GM18507 (cell line): ENCODE data around the gene BRIX1.

Source experiments
- DNase-seq: peaks from one replicate; pipeline ENCODE4 v3.0.0; 2011; ENCODE audit warnings: low read depth; ENCODE audit not compliant: insufficient read length; ENCODE audit errors: extremely low spot score
- FAIRE-seq: peaks from 2 replicates; lab custom pipeline; 2011; peaks lifted over from hg19 to GRCh38; lab: Jason Lieb, UNC

BRIX1 gene, protein sequence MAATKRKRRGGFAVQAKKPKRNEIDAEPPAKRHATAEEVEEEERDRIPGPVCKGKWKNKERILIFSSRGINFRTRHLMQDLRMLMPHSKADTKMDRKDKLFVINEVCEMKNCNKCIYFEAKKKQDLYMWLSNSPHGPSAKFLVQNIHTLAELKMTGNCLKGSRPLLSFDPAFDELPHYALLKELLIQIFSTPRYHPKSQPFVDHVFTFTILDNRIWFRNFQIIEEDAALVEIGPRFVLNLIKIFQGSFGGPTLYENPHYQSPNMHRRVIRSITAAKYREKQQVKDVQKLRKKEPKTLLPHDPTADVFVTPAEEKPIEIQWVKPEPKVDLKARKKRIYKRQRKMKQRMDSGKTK

GRCh38 chr5:34915139-34915855 lies at the start of gene BRIX1, which contains the start of gene RAD1:
TSS of gene BRIX1 (plus strand) at chr5:34915711. CDS start at chr5:34915739, 28 bp downstream.
TSS of gene RAD1 (minus strand) at chr5:34915504. CDS start at chr5:34914892, 612 bp downstream.
- FAIRE-seq (peak; percentile 98), DNase-seq (peak; percentile 89)

- FAIRE-seq (no peak), DNase-seq (no peak)
Measured at GRCh38 chr5:34866989-34867471, 48.5 kb upstream of the BRIX1 start.

GRCh38 chr5:34867660-34868059 lies 47.9 kb upstream of the BRIX1 start:
- FAIRE-seq = no peak
- no peak for DNase-seq

GRCh38 chr5:34868791-34869190 lies 46.7 kb upstream of the BRIX1 start:
- no peak for FAIRE-seq
- DNase-seq = no peak

DNA sequence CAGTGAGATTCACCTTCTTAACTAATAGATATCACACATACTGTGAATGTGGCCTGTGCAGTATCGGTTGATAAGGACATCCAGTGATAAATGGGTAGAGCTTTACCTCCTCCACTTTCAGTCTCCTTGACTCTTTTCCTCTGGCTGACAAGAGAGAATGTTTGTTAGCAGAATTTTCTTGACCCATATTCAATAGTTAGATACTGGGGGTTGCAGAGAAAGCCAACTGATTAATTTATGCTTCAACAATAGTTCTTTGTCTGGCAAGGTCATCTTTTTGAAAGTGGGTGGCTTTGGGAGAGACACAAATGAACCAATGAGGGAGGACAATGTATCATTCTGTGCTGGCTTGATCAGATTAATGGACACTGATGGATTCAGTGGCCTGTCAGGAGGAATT lies 46.3 kb upstream of the BRIX1 start:
- FAIRE-seq (no peak), DNase-seq (no peak)

DNA sequence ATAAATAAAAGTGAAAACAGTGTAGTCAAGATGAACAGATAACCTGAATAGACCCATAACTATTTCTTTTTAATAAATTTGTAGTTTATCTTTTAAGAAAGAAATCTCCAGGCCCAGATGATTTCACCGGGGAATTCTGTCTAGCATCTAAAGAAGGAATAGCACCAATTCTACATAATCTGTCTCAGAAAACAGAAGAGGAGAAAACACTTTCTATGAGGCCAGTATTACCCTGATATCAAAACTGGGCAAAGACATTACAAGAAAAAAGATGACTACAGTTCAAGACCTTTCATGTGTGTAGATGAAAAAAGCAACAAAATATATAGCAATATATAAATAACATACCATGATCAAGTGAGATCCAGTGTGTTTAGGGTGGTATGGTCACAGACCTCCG lies 45.1 kb upstream of the BRIX1 start:
- DNase-seq = no peak
- FAIRE-seq = no peak

DNA sequence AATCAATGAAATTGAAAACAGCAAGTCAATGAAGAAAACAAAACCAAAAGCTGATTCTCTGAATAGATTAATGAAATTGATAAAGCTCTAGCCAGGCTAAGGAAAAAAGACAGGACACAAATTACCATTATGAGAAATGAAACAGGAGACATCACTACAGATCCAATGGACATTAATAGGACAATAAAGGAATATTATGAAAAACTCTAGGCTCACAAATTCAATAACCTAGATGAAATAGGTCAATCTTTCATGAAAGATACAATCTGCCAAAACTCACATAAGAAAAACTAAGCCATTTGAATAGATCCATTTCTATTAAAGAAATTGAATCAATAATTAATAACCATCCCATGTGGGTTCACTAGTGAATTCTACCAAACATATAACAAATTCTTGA lies 39.2 kb upstream of the BRIX1 start:
- DNase-seq = no peak
- no peak for FAIRE-seq

- DNase-seq (no peak), FAIRE-seq (no peak)
Measured at GRCh38 chr5:34881246-34881645, 34.3 kb upstream of the BRIX1 start.

GRCh38 chr5:34886392-34887119 lies 29.0 kb upstream of the BRIX1 start:
- FAIRE-seq (no peak), DNase-seq (no peak)

GRCh38 chr5:34889394-34889793 lies 26.1 kb upstream of the BRIX1 start:
- no peak for FAIRE-seq
- no peak for DNase-seq

DNA sequence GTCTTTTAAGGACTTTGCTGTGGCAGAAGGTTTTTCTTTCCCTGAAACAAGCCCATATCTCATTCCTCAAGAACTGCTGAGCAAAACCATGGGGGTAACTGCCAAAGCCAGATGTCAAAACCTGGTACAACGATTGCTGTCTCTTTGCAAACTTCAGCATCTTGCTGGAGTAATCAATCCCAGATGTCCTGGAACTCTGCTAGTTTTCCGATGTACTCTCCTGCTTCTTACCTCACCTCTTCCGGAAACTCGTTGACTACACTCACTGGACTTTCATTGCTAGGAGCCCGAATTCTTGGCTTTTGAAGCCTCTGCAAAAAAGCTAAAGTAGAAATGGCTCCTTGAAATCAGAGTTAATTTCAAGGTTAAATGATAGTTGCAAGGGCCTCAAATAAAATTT lies 23.5 kb upstream of the BRIX1 start:
- no peak for DNase-seq
- FAIRE-seq = no peak

- DNase-seq (no peak), FAIRE-seq (no peak)
Measured at GRCh38 chr5:34892414-34892813, 23.1 kb upstream of the BRIX1 start.

- FAIRE-seq = no peak
- no peak for DNase-seq
Measured at GRCh38 chr5:34894716-34895115, 20.8 kb upstream of the BRIX1 start.

GRCh38 chr5:34895641-34896419 lies 19.7 kb upstream of the BRIX1 start:
- FAIRE-seq (no peak), DNase-seq (no peak)

DNA sequence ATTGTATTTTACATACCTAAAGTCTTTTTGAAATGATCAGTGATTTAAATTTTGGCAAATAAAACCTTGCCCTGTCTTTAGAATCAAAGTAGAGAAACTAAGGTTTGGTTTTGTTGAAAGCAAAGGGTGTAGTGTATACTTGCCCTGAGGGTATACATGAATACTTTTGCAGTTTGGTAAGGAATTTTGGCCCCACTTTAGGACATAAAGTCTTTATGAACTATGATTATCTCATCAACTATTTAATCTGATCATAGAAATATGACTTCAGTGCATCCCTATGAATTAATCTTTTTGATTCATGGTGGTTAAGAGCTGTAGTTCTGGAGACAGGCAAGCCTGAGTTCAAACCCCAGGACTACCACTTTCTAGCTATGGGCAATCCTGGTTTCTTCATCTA lies 17.9 kb upstream of the BRIX1 start:
- DNase-seq = no peak

DNA sequence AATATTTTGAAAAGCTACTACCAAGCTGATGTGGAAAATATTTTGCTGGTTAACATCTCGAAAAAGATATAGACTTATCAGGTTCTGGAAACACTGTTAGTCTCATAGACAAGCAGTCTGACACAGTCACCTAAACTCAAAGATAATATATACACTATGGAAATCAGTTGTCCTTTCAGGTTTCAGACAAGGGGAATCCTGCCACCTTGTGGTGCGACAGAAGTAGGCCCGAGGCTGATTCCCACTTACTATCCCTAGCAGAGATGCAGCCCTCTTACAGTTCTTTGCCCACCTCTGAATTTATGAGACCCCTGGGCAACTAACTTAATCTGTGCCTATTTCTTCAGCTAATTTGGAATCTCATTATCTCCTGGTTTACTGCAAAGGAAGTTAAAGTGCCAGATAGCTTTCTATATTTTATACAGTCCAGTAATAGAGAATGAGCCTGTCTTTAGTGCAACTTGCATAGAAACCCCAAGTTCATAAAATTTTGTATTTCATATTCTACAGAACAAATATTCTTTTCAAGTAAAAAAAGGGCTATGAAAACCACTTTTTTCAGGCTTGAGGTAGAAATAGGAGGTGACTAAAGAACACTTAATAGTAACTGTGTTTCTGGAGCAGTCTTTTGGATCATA lies 17.1 kb upstream of the BRIX1 start:
- peak; percentile 83 for FAIRE-seq
- DNase-seq = peak; percentile 15

More for the DNA sequence above, 17.9 kb upstream of the BRIX1 start:
- FAIRE-seq = no peak

DNA sequence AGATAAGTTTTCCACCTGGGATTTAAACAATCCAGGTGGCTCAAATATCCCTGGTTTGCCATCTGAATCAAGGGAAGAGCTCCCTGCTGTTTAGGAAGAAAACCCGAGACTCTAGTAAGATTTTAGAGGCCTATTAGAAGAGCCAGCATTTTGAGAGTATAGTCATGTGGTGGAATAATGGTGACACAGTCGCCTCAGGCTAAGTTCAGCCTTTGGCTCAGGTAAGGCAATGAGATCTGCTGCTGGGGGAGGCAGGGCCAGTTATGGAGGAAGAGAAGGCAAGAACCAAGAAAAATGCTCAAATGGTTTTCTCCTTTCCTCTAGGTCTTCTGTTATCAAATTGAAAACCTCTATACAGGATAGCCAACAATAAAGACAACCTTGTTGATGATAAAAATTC lies 16.4 kb upstream of the BRIX1 start:
- DNase-seq = no peak
- FAIRE-seq = no peak

- FAIRE-seq = no peak
Measured at GRCh38 chr5:34900652-34901051, 14.9 kb upstream of the BRIX1 start.

DNA sequence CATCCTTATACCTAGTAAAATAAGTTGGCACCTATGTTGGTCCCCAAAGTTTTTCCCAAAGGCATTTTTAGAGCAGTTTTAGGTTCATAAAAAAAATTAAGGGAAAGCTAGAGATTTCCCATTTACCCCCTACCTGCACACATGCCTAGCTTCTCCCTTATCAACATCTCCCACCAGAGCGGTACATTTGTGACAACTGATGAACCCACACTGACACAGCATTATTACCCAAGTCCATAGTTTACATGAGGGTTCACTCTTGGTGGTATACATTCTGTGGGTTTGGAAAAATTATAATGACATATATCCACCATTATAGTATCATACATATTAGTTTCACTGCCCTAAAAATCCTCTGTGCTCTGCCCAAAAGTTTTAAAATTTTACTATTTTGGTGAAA lies 12.3 kb upstream of the BRIX1 start:
- DNase-seq (no peak), FAIRE-seq (no peak)

More at GRCh38 chr5:34900652-34901051, 14.9 kb upstream of the BRIX1 start:
- no peak for DNase-seq
